DLD1 (cell line): ENCODE results near the gene CAPN12.

Experiments used
- in situ Hi-C: cut with HindIII; loops from 2 replicates; pipeline ENCODE4 v1.10.0; 2017; ENCODE audit warnings: low sequenced_read_pairs

CAPN12 gene

GRCh38 chr19:38739440-38740256, 4.6 kb downstream of the CAPN12 start:
- in situ Hi-C loops = no loop called here

GRCh38 chr19:38737921-38738737, 6.1 kb downstream of the CAPN12 start:
- in situ Hi-C loops = no loop called here

GRCh38 chr19:38737281-38737865, 6.9 kb downstream of the CAPN12 start:
- in situ Hi-C loops = no loop called here

GRCh38 chr19:38736413-38737280, 7.6 kb downstream of the CAPN12 start:
- in situ Hi-C loops = no loop called here

- in situ Hi-C loops = no loop called here
Observed at GRCh38 chr19:38736036-38736412, 8.2 kb downstream of the CAPN12 start.

GRCh38 chr19:38735257-38735686, 9.0 kb downstream of the CAPN12 start:
- in situ Hi-C loops = no loop called here

- in situ Hi-C loops = no loop called here
Observed at GRCh38 chr19:38734426-38735256, 9.6 kb downstream of the CAPN12 start.

- in situ Hi-C loops = no loop called here
Observed at GRCh38 chr19:38734176-38734425, 10.2 kb downstream of the CAPN12 start.

GRCh38 chr19:38733493-38734175, 10.6 kb downstream of the CAPN12 start:
- in situ Hi-C loops = no loop called here

- in situ Hi-C loops = no loop called here
Observed at GRCh38 chr19:38733241-38733492, 11.1 kb downstream of the CAPN12 start.

GRCh38 chr19:38731654-38732301, 12.5 kb downstream of the CAPN12 start:
- in situ Hi-C loops = no loop called here

GRCh38 chr19:38730731-38731589, 13.3 kb downstream of the CAPN12 start:
- in situ Hi-C loops = no loop called here

- in situ Hi-C loops = no loop called here
Observed at GRCh38 chr19:38730470-38730730, 13.9 kb downstream of the CAPN12 start.

- in situ Hi-C loops = no loop called here
Observed at GRCh38 chr19:38729653-38730469, 14.4 kb downstream of the CAPN12 start.

- in situ Hi-C loops = no loop called here
Observed at GRCh38 chr19:38728752-38729541, 15.3 kb downstream of the CAPN12 start.

- in situ Hi-C loops = no loop called here
Observed at GRCh38 chr19:38727868-38728660, 16.2 kb downstream of the CAPN12 start.
